SK-N-SH (cell line): Measurements from ENCODE around the gene NOTCH1.

Experiments
- CTCF ChIP-seq: fragments of 200-600 bp; sonication (generic); IDR thresholded peaks from 2 replicates; pipeline ENCODE4 v1.6.1; 2017; ENCODE audit warnings: antibody characterized with exemption, mild to moderate bottlenecking, moderate library complexity
- GABPA ChIP-seq: IDR thresholded peaks from 2 replicates; pipeline ENCODE4 v1.4.0; 2012; ENCODE audit warnings: low read depth, mild to moderate bottlenecking
- GATA2 ChIP-seq: sonication (generic); formaldehyde crosslinking; IDR thresholded peaks from 2 replicates; pipeline ENCODE4 v1.5.0; 2020; ENCODE audit warnings: mild to moderate bottlenecking, missing genetic modification reagents
- MAX ChIP-seq: IDR thresholded peaks from 2 replicates; pipeline ENCODE4 v1.4.0; 2012; ENCODE audit warnings: low read depth
- NFIC ChIP-seq: IDR thresholded peaks from 2 replicates; pipeline ENCODE4 v1.4.0; 2012; ENCODE audit warnings: borderline replicate concordance
- PBX3 ChIP-seq: IDR thresholded peaks from 2 replicates; pipeline ENCODE4; 2012
- POLR2AphosphoS5 ChIP-seq: IDR thresholded peaks from 2 replicates; pipeline ENCODE4 v1.6.1; 2012; ENCODE audit warnings: low read depth, low read length
- RCOR1 ChIP-seq: fragments of 150-350 bp; IDR thresholded peaks from 2 replicates; pipeline ENCODE4 v1.6.1; 2017; ENCODE audit warnings: antibody characterized with exemption, low read length
- REST ChIP-seq: IDR thresholded peaks from 2 replicates; pipeline ENCODE4 v1.6.1; 2012; ENCODE audit warnings: mild to moderate bottlenecking, low read depth, low read length, moderate library complexity
- SIN3A ChIP-seq: IDR thresholded peaks from 2 replicates; pipeline ENCODE4 v1.6.1; 2012; ENCODE audit warnings: low read depth, mild to moderate bottlenecking, low read length, moderate library complexity, borderline replicate concordance
- SMC3 ChIP-seq: IDR thresholded peaks from 2 replicates; pipeline ENCODE4 v1.6.1; 2012; ENCODE audit warnings: low read depth, low read length, improper control_type of control experiment
- TAF1 ChIP-seq: IDR thresholded peaks from 2 replicates; pipeline ENCODE4 v1.6.1; 2012; ENCODE audit warnings: low read depth, mild to moderate bottlenecking, low read length, moderate library complexity, borderline replicate concordance
- USF1 ChIP-seq: IDR thresholded peaks from 2 replicates; pipeline ENCODE4 v1.4.0; 2012; ENCODE audit warnings: low read depth, borderline replicate concordance

- no peak for TF ChIP-seq CTCF
- TF ChIP-seq RCOR1, result no peak
- TF ChIP-seq SIN3A, result no peak
- TF ChIP-seq POLR2AphosphoS5, result no peak
- TF ChIP-seq MAX, result no peak
- TF ChIP-seq TAF1, result no peak
- TF ChIP-seq NFIC, result no peak
- TF ChIP-seq REST, result no peak
- no peak for TF ChIP-seq SMC3
- no peak for TF ChIP-seq USF1
- TF ChIP-seq PBX3, result no peak
- TF ChIP-seq GATA2 (CRISPR knock-in tag), result no peak
- no peak for TF ChIP-seq GABPA
These were observed 72.5 kb downstream of the NOTCH1 start for GRCh38 chr9:136473354-136473721.
